ENCODE results near the gene UNC93B1. TPM values are rescaled to one million over a fixed set of nuclear protein-coding genes. Genes with fewer than 3 reads are reported as not detected.

The UNC93B1 gene
- total RNA-seq, 1 experiment from 2014 or later, result 15.1 TPM

GRCh38 chr11:68040957-68041591 lies 37.2 kb upstream of the UNC93B1 start:
- no peak for DNase-seq (ENCODE audit: extremely low read depth, low read depth)

- no peak for DNase-seq (ENCODE audit: extremely low read depth, low read depth)
Measured at GRCh38 chr11:68040101-68040956, 36.4 kb upstream of the UNC93B1 start.

- DNase-seq (ENCODE audit: extremely low read depth, low read depth), result no peak
Measured at GRCh38 chr11:68039526-68040086, 35.7 kb upstream of the UNC93B1 start.

- DNase-seq (ENCODE audit: extremely low read depth, low read depth), result peak; percentile 79
Measured at GRCh38 chr11:68038718-68039525, 35.0 kb upstream of the UNC93B1 start, which contains the start of gene TCIRG1. Gene TCIRG1, plus strand, starts transcription at chr11:68039025. Its CDS starts 2,247 bp downstream, at chr11:68041272.

- DNase-seq (ENCODE audit: extremely low read depth, low read depth), result no peak
Measured at GRCh38 chr11:68038226-68038717, 34.4 kb upstream of the UNC93B1 start.

GRCh38 chr11:68037411-68038225 lies 33.7 kb upstream of the UNC93B1 start:
- no peak for DNase-seq (ENCODE audit: extremely low read depth, low read depth)

GRCh38 chr11:68036717-68037239 lies 32.9 kb upstream of the UNC93B1 start:
- DNase-seq (ENCODE audit: extremely low read depth, low read depth), result no peak

GRCh38 chr11:68036141-68036716 lies 32.3 kb upstream of the UNC93B1 start:
- no peak for DNase-seq (ENCODE audit: extremely low read depth, low read depth)

GRCh38 chr11:68035266-68035876 lies 31.5 kb upstream of the UNC93B1 start:
- no peak for DNase-seq (ENCODE audit: extremely low read depth, low read depth)

- no peak for DNase-seq (ENCODE audit: extremely low read depth, low read depth)
Measured at GRCh38 chr11:68033708-68034045, 29.8 kb upstream of the UNC93B1 start.

GRCh38 chr11:68032997-68033707 lies 29.3 kb upstream of the UNC93B1 start:
- no peak for DNase-seq (ENCODE audit: extremely low read depth, low read depth)

GRCh38 chr11:68032003-68032402 lies 28.1 kb upstream of the UNC93B1 start:
- DNase-seq (ENCODE audit: extremely low read depth, low read depth), result no peak

GRCh38 chr11:68031144-68031464 lies 27.2 kb upstream of the UNC93B1 start:
- DNase-seq (ENCODE audit: extremely low read depth, low read depth), result no peak

- DNase-seq (ENCODE audit: extremely low read depth, low read depth), result peak; percentile 97
Measured at GRCh38 chr11:68030318-68031143, 26.6 kb upstream of the UNC93B1 start, which contains the start of gene NDUFS8. Gene NDUFS8, plus strand, starts transcription at chr11:68030681. Its CDS starts 1,471 bp downstream, at chr11:68032152.

GRCh38 chr11:68028802-68029545 lies 25.1 kb upstream of the UNC93B1 start:
- no peak for DNase-seq (ENCODE audit: extremely low read depth, low read depth)

GRCh38 chr11:68027667-68028066 lies 23.8 kb upstream of the UNC93B1 start:
- DNase-seq (ENCODE audit: extremely low read depth, low read depth), result no peak

Data from NCI-H460 (cell line).